HepG2 (cell line): ENCODE data around the gene ERC1. TPM values are rescaled to one million over a fixed set of nuclear protein-coding genes. Genes with fewer than 3 reads are reported as not detected.
"Not testable (repeated sequence)": the region's sequence is repeated elsewhere in the genome, so short reads cannot be mapped to it uniquely, and the experiment has no call there.

Experiments
- ATAC-seq: fragments of 200-7000 bp; cut with Tn5 transposase; 3 replicates; pipeline ENCODE4 v1.9.1; 2020; ENCODE audit warnings: mild to moderate bottlenecking, moderate library complexity
- BruUV-seq: library from RNA; stranded (reverse); fragments of 400-500 nt; replicated peaks from 2 replicates; lab custom pipeline; 2021; lab: Mats Ljungman, UMichigan
- CTCF ChIA-PET: fragments of 300-600 bp; formaldehyde crosslinking; extraction: SDS; loops from one replicate; lab custom pipeline; 2021; ENCODE audit warnings: low total read pairs, inconsistent platforms, low intra/inter-chr PET ratio; lab: Yijun Ruan, JAX
- POLR2A ChIA-PET: fragments of 350-600 bp; sonication (Branson Sonifier 250); formaldehyde crosslinking; loops from one replicate; lab custom pipeline; 2020; ENCODE audit warnings: antibody characterized with exemption, inconsistent platforms; lab: Yijun Ruan, JAX
- DNase-seq: peaks from one replicate; pipeline ENCODE4 v3.0.0-alpha.2; 2015; ENCODE audit warnings: low spot score
- FAIRE-seq: peaks from 3 replicates; lab custom pipeline; 2011; peaks lifted over from hg19 to GRCh38; lab: Jason Lieb, UNC
- H2AFZ ChIP-seq: one replicate; pipeline ENCODE4 v1.6.1; 2011; ENCODE audit warnings: low read length, inconsistent platforms
- H3K27ac ChIP-seq: fragments of 300-600 bp; 3 replicates; pipeline ENCODE4 v1.8.0; 2011; ENCODE audit warnings: mixed run types, mild to moderate bottlenecking, mixed read lengths, low read length, inconsistent platforms; ENCODE audit not compliant: insufficient read depth; ENCODE audit errors: extremely low read length
- H3K27me3 ChIP-seq, 2 experiments: fragments of 200-600 bp in 1 of 2; 2 replicates in 1 of 2; 3 replicates in 1 of 2; pipeline versions ENCODE4 v1.6.0 to v1.8.0; 2011; ENCODE audit warnings: low read length in 2 of 2, mild to moderate bottlenecking in 2 of 2, moderate library complexity in 2 of 2, inconsistent platforms in 1 of 2; ENCODE audit not compliant: insufficient read depth in 2 of 2, control insufficient read depth in 1 of 2
- H3K36me3 ChIP-seq, 2 experiments: fragments of 200-600 bp in 1 of 2; replicated peaks in 1 of 2; 2 replicates in 1 of 2; 3 replicates in 1 of 2; pipeline versions ENCODE4 v1.5.1 to v1.8.0; 2011; ENCODE audit warnings: low read length in 2 of 2, inconsistent platforms in 1 of 2; ENCODE audit not compliant: insufficient read depth in 2 of 2, control insufficient read depth in 1 of 2
- H3K4me1 ChIP-seq: 2 replicates; pipeline ENCODE4 v1.5.1; 2012; ENCODE audit warnings: low read length, inconsistent platforms; ENCODE audit not compliant: insufficient read depth
- H3K4me2 ChIP-seq: 2 replicates; pipeline ENCODE4 v1.6.0; 2011; ENCODE audit warnings: low read depth, low read length, inconsistent platforms
- H3K4me3 ChIP-seq, 3 experiments: fragments of 200-600 bp in 1 of 3; sonication (generic), shearing (Covaris generic) in 1 of 3; replicated peaks in 1 of 3; 2 replicates each; pipeline ENCODE4 v1.5.1; 2011 to 2016; ENCODE audit warnings: low read length in 3 of 3, inconsistent platforms in 2 of 3, low read depth in 2 of 3, mild to moderate bottlenecking in 2 of 3, control low read depth in 1 of 3, mixed read lengths in 1 of 3; ENCODE audit not compliant: insufficient read depth in 1 of 3
- H3K79me2 ChIP-seq: one replicate; pipeline ENCODE4 v1.6.1; 2011; ENCODE audit warnings: low read length, inconsistent platforms; ENCODE audit not compliant: insufficient read depth
- H3K9ac ChIP-seq: 2 replicates; pipeline ENCODE4 v1.6.0; 2011; ENCODE audit warnings: mild to moderate bottlenecking, low read depth, low read length, inconsistent platforms; ENCODE audit not compliant: insufficient read depth
- H3K9me3 ChIP-seq: 2 replicates; pipeline ENCODE4 v1.5.1; 2012; ENCODE audit warnings: mild to moderate bottlenecking, low read length
- H4K20me1 ChIP-seq: 2 replicates; pipeline ENCODE4 v1.6.0; 2011; ENCODE audit warnings: inconsistent platforms, mild to moderate bottlenecking, low read length, moderate library complexity; ENCODE audit not compliant: insufficient read depth
- ATRX ChIP-seq: sonication (generic); formaldehyde crosslinking; IDR thresholded peaks from 2 replicates; pipeline ENCODE4 v1.4.0; 2020; ENCODE audit warnings: missing genetic modification reagents, borderline replicate concordance
- KDM4B ChIP-seq: sonication (generic); formaldehyde crosslinking; IDR thresholded peaks from 2 replicates; pipeline ENCODE4 v1.4.0; 2020; ENCODE audit warnings: missing genetic modification reagents
- KLF13 ChIP-seq: sonication (generic); formaldehyde crosslinking; IDR thresholded peaks from 2 replicates; pipeline ENCODE4 v1.4.0; 2020; ENCODE audit warnings: mild to moderate bottlenecking, missing genetic modification reagents
- ZFY ChIP-seq: sonication (generic); formaldehyde crosslinking; IDR thresholded peaks from 2 replicates; pipeline ENCODE4 v1.4.0; 2020; ENCODE audit warnings: missing genetic modification reagents
- ZNF180 ChIP-seq: sonication (generic); formaldehyde crosslinking; IDR thresholded peaks from 2 replicates; pipeline ENCODE4 v1.4.0; 2020; ENCODE audit warnings: low read depth, missing genetic modification reagents, borderline replicate concordance
- ZNF678 ChIP-seq: sonication (generic); formaldehyde crosslinking; IDR thresholded peaks from 2 replicates; pipeline ENCODE4 v1.4.0; 2020; ENCODE audit warnings: mild to moderate bottlenecking, missing genetic modification reagents
- ZNF780A ChIP-seq: sonication (generic); formaldehyde crosslinking; IDR thresholded peaks from 2 replicates; pipeline ENCODE4 v1.8.0; 2022; ENCODE audit warnings: mild to moderate bottlenecking, missing genetic modification reagents, moderate library complexity
- whole genome bisulfite sequencing: methylation state at CpG from one replicate; pipeline ENCODE4 v1.1.6; 2017; ENCODE audit warnings: low lambda C conversion rate; 5-methylcytosine and 5-hydroxymethylcytosine counted together
- in situ Hi-C: cut with HindIII; loops from 2 replicates; pipeline ENCODE4 v1.10.0; 2017; ENCODE audit warnings: low pct_unique_long_range_greater_than_20kb; ENCODE audit not compliant: extremely low pct_ligation_motif_present
- intact Hi-C: fragments of 100-400 bp; cut with micrococcal nuclease; formaldehyde crosslinking; loops from one replicate; pipeline ENCODE4 v1.10.0; 2022; ENCODE audit not compliant: unreplicated experiment
- polyA plus RNA-seq, 8 experiments: library from polyadenylated mRNA; depleted of rRNA in 3 of 8; stranded (reverse) in 7 of 8; unstranded in 1 of 8; fragments of >200 nt; fragmentation: Illumina TruSeq in 4 of 8; extraction: Trizol in 4 of 8; gene quantifications; 2 replicates each; pipeline versions ENCODE4 v1.2.1 to v1.2.3, GENCODE V29; 2011 to 2016; ENCODE audit warnings: low read depth in 4 of 8, missing spikeins in 1 of 8, mixed read lengths in 1 of 8; ENCODE audit not compliant: insufficient read depth in 1 of 8
- total RNA-seq, 5 experiments: library from RNA; depleted of rRNA; stranded (reverse); fragments of >200 nt; fragmentation: Illumina TruSeq; extraction: Trizol; gene quantifications; 2 replicates each; pipeline ENCODE4 v1.2.3, GENCODE V29; 2016; ENCODE audit warnings: low read depth in 1 of 5
- TF ChIP-seq, protein P1 (sequence below): sonication (generic); formaldehyde crosslinking; IDR thresholded peaks from 2 replicates; pipeline ENCODE4 v1.4.0; 2020; ENCODE audit warnings: missing genetic modification reagents
- TF ChIP-seq, protein P2 (sequence below): sonication (generic); formaldehyde crosslinking; IDR thresholded peaks from 2 replicates; pipeline ENCODE4 v1.4.0; 2020; ENCODE audit warnings: missing genetic modification reagents
- TF ChIP-seq, protein P3 (sequence below): sonication (generic); formaldehyde crosslinking; IDR thresholded peaks from 2 replicates; pipeline ENCODE4 v1.4.0; 2020; ENCODE audit warnings: missing genetic modification reagents

Gene ERC1
- total and polyA plus RNA-seq, 2 of the 13 experiments (the other 11 are each of a cell fraction or from before 2014, with no cell fraction given) = 6.1 to 12.4 TPM

DNA sequence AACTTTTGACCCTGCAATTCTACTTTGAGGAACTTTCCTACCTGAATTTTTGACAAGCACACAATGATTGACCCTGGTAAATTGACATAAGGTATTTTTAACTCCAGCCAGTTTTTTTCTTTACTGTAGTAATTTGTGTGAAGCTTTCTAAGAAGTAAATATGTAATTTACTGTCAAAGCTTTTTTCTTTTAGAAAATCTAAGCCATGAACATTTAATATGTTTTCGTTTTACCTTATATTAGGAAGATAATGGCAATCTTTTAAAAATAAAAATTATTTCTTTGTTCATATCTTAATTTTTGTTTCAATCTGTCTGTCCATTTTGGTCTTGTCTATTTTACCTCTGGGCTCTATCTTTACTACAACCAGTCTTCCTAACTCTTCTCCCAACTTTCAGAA, 323.5 kb downstream of the ERC1 start:
- Histone ChIP-seq H3K4me3 (no peak overlapping the region), H3K4me2 (no peak overlapping the region), H3K79me2 (no peaks in the 10 kb centered on the region), H3K36me3 (no peaks in the 10 kb centered on the region; a peak in 1 of 5 replicates), H2AFZ (no peak overlapping the region), H3K27ac (no peak overlapping the region), H3K27me3 (no peaks in the 10 kb centered on the region), H3K9ac (no peak overlapping the region), H4K20me1 (no peaks in the 10 kb centered on the region), H3K9me3 (no peaks in the 10 kb centered on the region), H3K4me1 (peaks cover 7% of the 10 kb centered on the region; the same call in 1 of the 2 replicates)
- FAIRE-seq (no peak), ATAC-seq (no peak), DNase-seq (no peak)
- CTCF ChIA-PET = no interaction called here
- 95% methylated on average over 1 of the region's 1 CpG for WGBS
- intact Hi-C loops (no loop called here), in situ Hi-C loops (no loop called here)
- TF ChIP-seq KDM4B (CRISPR knock-in tag) (no peak), ZNF780A (no peak), ZNF678 (no peak), KLF13 (no peak), ATRX (CRISPR knock-in tag) (no peak), ZFY (CRISPR knock-in tag) (no peak), ZNF180 (no peak)
- TF ChIP-seq, protein P1, sequence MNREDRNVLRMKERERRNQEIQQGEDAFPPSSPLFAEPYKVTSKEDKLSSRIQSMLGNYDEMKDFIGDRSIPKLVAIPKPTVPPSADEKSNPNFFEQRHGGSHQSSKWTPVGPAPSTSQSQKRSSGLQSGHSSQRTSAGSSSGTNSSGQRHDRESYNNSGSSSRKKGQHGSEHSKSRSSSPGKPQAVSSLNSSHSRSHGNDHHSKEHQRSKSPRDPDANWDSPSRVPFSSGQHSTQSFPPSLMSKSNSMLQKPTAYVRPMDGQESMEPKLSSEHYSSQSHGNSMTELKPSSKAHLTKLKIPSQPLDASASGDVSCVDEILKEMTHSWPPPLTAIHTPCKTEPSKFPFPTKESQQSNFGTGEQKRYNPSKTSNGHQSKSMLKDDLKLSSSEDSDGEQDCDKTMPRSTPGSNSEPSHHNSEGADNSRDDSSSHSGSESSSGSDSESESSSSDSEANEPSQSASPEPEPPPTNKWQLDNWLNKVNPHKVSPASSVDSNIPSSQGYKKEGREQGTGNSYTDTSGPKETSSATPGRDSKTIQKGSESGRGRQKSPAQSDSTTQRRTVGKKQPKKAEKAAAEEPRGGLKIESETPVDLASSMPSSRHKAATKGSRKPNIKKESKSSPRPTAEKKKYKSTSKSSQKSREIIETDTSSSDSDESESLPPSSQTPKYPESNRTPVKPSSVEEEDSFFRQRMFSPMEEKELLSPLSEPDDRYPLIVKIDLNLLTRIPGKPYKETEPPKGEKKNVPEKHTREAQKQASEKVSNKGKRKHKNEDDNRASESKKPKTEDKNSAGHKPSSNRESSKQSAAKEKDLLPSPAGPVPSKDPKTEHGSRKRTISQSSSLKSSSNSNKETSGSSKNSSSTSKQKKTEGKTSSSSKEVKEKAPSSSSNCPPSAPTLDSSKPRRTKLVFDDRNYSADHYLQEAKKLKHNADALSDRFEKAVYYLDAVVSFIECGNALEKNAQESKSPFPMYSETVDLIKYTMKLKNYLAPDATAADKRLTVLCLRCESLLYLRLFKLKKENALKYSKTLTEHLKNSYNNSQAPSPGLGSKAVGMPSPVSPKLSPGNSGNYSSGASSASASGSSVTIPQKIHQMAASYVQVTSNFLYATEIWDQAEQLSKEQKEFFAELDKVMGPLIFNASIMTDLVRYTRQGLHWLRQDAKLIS (CRISPR knock-in tag) = no peak
- TF ChIP-seq, protein P2, sequence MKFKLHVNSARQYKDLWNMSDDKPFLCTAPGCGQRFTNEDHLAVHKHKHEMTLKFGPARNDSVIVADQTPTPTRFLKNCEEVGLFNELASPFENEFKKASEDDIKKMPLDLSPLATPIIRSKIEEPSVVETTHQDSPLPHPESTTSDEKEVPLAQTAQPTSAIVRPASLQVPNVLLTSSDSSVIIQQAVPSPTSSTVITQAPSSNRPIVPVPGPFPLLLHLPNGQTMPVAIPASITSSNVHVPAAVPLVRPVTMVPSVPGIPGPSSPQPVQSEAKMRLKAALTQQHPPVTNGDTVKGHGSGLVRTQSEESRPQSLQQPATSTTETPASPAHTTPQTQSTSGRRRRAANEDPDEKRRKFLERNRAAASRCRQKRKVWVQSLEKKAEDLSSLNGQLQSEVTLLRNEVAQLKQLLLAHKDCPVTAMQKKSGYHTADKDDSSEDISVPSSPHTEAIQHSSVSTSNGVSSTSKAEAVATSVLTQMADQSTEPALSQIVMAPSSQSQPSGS (CRISPR knock-in tag) = no peak
- TF ChIP-seq, protein P3, sequence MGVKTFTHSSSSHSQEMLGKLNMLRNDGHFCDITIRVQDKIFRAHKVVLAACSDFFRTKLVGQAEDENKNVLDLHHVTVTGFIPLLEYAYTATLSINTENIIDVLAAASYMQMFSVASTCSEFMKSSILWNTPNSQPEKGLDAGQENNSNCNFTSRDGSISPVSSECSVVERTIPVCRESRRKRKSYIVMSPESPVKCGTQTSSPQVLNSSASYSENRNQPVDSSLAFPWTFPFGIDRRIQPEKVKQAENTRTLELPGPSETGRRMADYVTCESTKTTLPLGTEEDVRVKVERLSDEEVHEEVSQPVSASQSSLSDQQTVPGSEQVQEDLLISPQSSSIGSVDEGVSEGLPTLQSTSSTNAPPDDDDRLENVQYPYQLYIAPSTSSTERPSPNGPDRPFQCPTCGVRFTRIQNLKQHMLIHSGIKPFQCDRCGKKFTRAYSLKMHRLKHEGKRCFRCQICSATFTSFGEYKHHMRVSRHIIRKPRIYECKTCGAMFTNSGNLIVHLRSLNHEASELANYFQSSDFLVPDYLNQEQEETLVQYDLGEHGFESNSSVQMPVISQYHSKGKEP (CRISPR knock-in tag) = no peak
- no TSS peak for BruUV-seq
- POLR2A ChIA-PET = no interaction called here

DNA sequence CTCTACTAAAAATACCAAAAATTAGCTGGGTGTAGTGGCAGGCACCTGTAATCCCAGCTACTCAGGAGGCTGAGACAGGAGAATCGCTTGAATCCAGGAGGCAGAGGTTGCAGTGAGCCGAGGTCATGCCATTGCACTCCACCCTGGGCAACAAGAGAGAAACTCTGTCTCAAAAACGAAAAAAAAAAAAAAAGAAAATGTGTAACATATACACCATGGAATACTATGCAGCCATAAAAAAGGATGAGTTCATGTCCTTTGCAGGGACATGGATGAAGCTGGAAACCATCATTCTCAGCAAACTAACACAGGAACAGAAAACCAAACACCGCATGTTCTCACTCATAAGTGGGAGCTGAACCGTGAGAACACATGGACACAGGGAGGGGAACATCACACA, 326.0 kb downstream of the ERC1 start:
- H2AFZ ChIP-seq, intact Hi-C loops, CTCF ChIA-PET, in situ Hi-C loops, BruUV-seq, H3K4me1 ChIP-seq, H3K9me3 ChIP-seq, H3K9ac ChIP-seq, H4K20me1 ChIP-seq, FAIRE-seq, POLR2A ChIA-PET, DNase-seq, H3K4me3 ChIP-seq, H3K36me3 ChIP-seq, ATAC-seq, H3K79me2 ChIP-seq, H3K27me3 ChIP-seq, H3K4me2 ChIP-seq, H3K27ac ChIP-seq: not testable (repeated sequence)
- 94% methylated on average over 5 of the region's 5 CpGs for WGBS
